ENCODE data around the gene ZNF771. TPM values are rescaled to one million over a fixed set of nuclear protein-coding genes. Genes with fewer than 3 reads are reported as not detected.

Gene ZNF771
- polyA plus RNA-seq, 1 of the 3 experiments (the other 2 are of a cell fraction), result 20.4 TPM

- ChIA-PET CTCF (interaction anchor here (0.8 to 2.7 kb wide), 11 partner anchors 10 to 234 kb away, joined by 3 to 30 read pairs (median 4); partner anchors contain the start of genes TBC1D10B and ZNF771), POLR2A (interaction anchor here (0.9 to 4.0 kb wide), 14 partner anchors 11 to 587 kb away, joined by 3 to 33 read pairs (median 6); partner anchors contain the start of genes CD2BP2, SEPTIN1 and ZNF771)
- Histone ChIP-seq H3K9me3 (no peaks in the 10 kb centered on the region), H3K4me3 (ENCODE audit: low read depth in 2 of 2, low read length in 1 of 2) (peak overlapping the region; percentile 88 to 94), H2AFZ (ENCODE audit: low read depth) (peak overlapping the region; percentile 79), H3K79me2 (ENCODE audit: insufficient read depth) (peaks cover 28% of the 10 kb centered on the region), H3F3A (replicated peaks; ENCODE audit: insufficient read depth) (peaks cover 27% of the 10 kb centered on the region), H3K27ac (ENCODE audit: low read depth in 2 of 2, low read length in 1 of 2) (peak overlapping the region; percentile 83 to 96), H3K36me3 (replicated peaks in 1 of 2; ENCODE audit: control insufficient read depth in 1 of 2, insufficient read depth in 2 of 2, low read length in 1 of 2) (peaks cover 5 to 18% of the 10 kb centered on the region in 2 experiments), H3K4me2 (peak overlapping the region; percentile 78), H3K4me1 (ENCODE audit: control insufficient read depth in 1 of 2, insufficient read depth in 2 of 2, low read depth in 1 of 2, low read length in 1 of 2) (peaks cover 8 to 15% of the 10 kb centered on the region in 2 experiments; a peak in 2 of 4 replicates), H3K9ac (peak overlapping the region; percentile 94), H3K9me2 (no peaks in the 10 kb centered on the region), H4K20me1 (ENCODE audit: insufficient read depth) (no peaks in the 10 kb centered on the region), H3K27me3 (ENCODE audit: insufficient read depth) (no peaks in the 10 kb centered on the region)
- TF ChIP-seq FOSL2 (IDR thresholded peaks at IDR 0.05; ENCODE audit: borderline replicate concordance, low read depth) (no peak), USF2 (IDR thresholded peaks at IDR 0.05; ENCODE audit: borderline replicate concordance, low read depth, low read length) (no peak), JUND (IDR thresholded peaks at IDR 0.05) (no peak), MEF2A (IDR thresholded peaks at IDR 0.05; ENCODE audit: borderline replicate concordance, low read depth) (no peak), RAD21 (IDR thresholded peaks at IDR 0.05; ENCODE audit: low read length) (no peak), TEAD4 (IDR thresholded peaks at IDR 0.05; ENCODE audit: borderline replicate concordance, insufficient read depth) (no peak), EP300 (IDR thresholded peaks at IDR 0.05; ENCODE audit: borderline replicate concordance in 1 of 2, low read depth in 1 of 2, low read length in 1 of 2) (no peak), SMC3 (IDR thresholded peaks at IDR 0.05; ENCODE audit: low read depth, low read length) (no peak), RCOR1 (IDR thresholded peaks at IDR 0.05; ENCODE audit: low read length) (no peak), ELF1 (IDR thresholded peaks at IDR 0.05) (no peak), SIN3A (IDR thresholded peaks at IDR 0.05; ENCODE audit: borderline replicate concordance, low read depth, low read length) (no peak), GATA2 (CRISPR knock-in tag; IDR thresholded peaks at IDR 0.05) (no peak), GABPA (IDR thresholded peaks at IDR 0.05; ENCODE audit: low read depth) (no peak), YY1 (IDR thresholded peaks at IDR 0.05; ENCODE audit: low read depth) (no peak), EZH2phosphoT487 (IDR thresholded peaks at IDR 0.05; ENCODE audit: borderline replicate concordance, low read depth) (no peak), FOXM1 (IDR thresholded peaks at IDR 0.05; ENCODE audit: low read depth) (no peak), MAX (IDR thresholded peaks at IDR 0.05; ENCODE audit: low read depth) (no peak)
- no peak for DNase-seq
- 6% methylated on average over 31 of the region's 31 CpGs for WGBS (ENCODE audit: low lambda C conversion rate)
These were observed 12.7 kb upstream of the ZNF771 start for GRCh38 chr16:30394592-30395154.
